Dendritic cell treated with granulocyte-macrophage colony-stimulating factor and Interleukin-4, amounts not matched to agents 40 ng/mL and 50 ng/mL, for 4 days (primary cell): ENCODE results near the gene ONECUT2.
A peak's percentile ranks its signal among the peaks of the same experiment; 100 is the strongest.

Source experiments
- H3K27ac Mint-ChIP-seq: one replicate; pipeline ENCODE4 v1.8.0; 2022; ENCODE audit warnings: mild to moderate bottlenecking, mixed read lengths
- H3K27me3 Mint-ChIP-seq: one replicate; pipeline ENCODE4 v1.8.0; 2022; ENCODE audit warnings: mild to moderate bottlenecking, mixed read lengths
- H3K36me3 Mint-ChIP-seq: one replicate; pipeline ENCODE4 v1.8.0; 2022; ENCODE audit warnings: low read depth, mixed read lengths
- H3K4me1 Mint-ChIP-seq: one replicate; pipeline ENCODE4 v1.8.0; 2022; ENCODE audit warnings: low read depth, mixed read lengths
- H3K4me3 Mint-ChIP-seq: one replicate; pipeline ENCODE4 v1.8.0; 2022; ENCODE audit warnings: mild to moderate bottlenecking, moderate library complexity, mixed read lengths
- H3K9me3 Mint-ChIP-seq: one replicate; pipeline ENCODE4 v1.8.0; 2022; ENCODE audit warnings: mixed read lengths
- intact Hi-C: fragments of 100-400 bp; cut with micrococcal nuclease; formaldehyde crosslinking; loops from one replicate; pipeline ENCODE4 v1.15.0; 2022

The ONECUT2 gene

GRCh38 chr18:57427429-57428201 lies 7.6 kb upstream of the ONECUT2 start:
- intact Hi-C loops, result no loop called here
- H3K27ac Mint-ChIP-seq, result peak overlapping the region; percentile 46
- H3K4me3 Mint-ChIP-seq, result peak overlapping the region; percentile 67
- peaks cover 28% of the 10 kb centered on the region for H3K4me1 Mint-ChIP-seq
- H3K27me3 Mint-ChIP-seq, result peaks cover 82% of the 10 kb centered on the region
- H3K36me3 Mint-ChIP-seq, result peaks cover 11% of the 10 kb centered on the region
- H3K9me3 Mint-ChIP-seq, result no peaks in the 10 kb centered on the region

GRCh38 chr18:57428221-57429150 lies 6.7 kb upstream of the ONECUT2 start:
- Mint-ChIP-seq H3K4me3 (peak overlapping the region; percentile 40), H3K36me3 (peaks cover 11% of the 10 kb centered on the region), H3K4me1 (peaks cover 28% of the 10 kb centered on the region), H3K9me3 (no peaks in the 10 kb centered on the region), H3K27ac (peak overlapping the region; percentile 46), H3K27me3 (peaks cover 89% of the 10 kb centered on the region)
- intact Hi-C loops, result no loop called here

- H3K27me3 Mint-ChIP-seq, result peaks cover 93% of the 10 kb centered on the region
- peak overlapping the region; percentile 55 for H3K4me3 Mint-ChIP-seq
- peaks cover 33% of the 10 kb centered on the region for H3K4me1 Mint-ChIP-seq
- intact Hi-C loops, result no loop called here
- no peaks in the 10 kb centered on the region for H3K9me3 Mint-ChIP-seq
- peaks cover 11% of the 10 kb centered on the region for H3K36me3 Mint-ChIP-seq
- H3K27ac Mint-ChIP-seq, result no peak overlapping the region
Observed at GRCh38 chr18:57429167-57430078, 5.8 kb upstream of the ONECUT2 start.

GRCh38 chr18:57430079-57431001 lies 4.8 kb upstream of the ONECUT2 start:
- peaks cover 93% of the 10 kb centered on the region for H3K27me3 Mint-ChIP-seq
- H3K36me3 Mint-ChIP-seq, result peaks cover 11% of the 10 kb centered on the region
- no peak overlapping the region for H3K27ac Mint-ChIP-seq
- intact Hi-C loops, result no loop called here
- no peaks in the 10 kb centered on the region for H3K9me3 Mint-ChIP-seq
- H3K4me3 Mint-ChIP-seq, result peak overlapping the region; percentile 55
- peaks cover 41% of the 10 kb centered on the region for H3K4me1 Mint-ChIP-seq

GRCh38 chr18:57431002-57431382 lies 4.2 kb upstream of the ONECUT2 start:
- Mint-ChIP-seq H3K36me3 (peaks cover 11% of the 10 kb centered on the region), H3K4me1 (peaks cover 44% of the 10 kb centered on the region), H3K27me3 (peaks cover 89% of the 10 kb centered on the region), H3K9me3 (no peaks in the 10 kb centered on the region), H3K27ac (no peak overlapping the region), H3K4me3 (no peak overlapping the region)
- intact Hi-C loops, result no loop called here

GRCh38 chr18:57431467-57432080 lies 3.6 kb upstream of the ONECUT2 start:
- peaks cover 89% of the 10 kb centered on the region for H3K27me3 Mint-ChIP-seq
- H3K4me1 Mint-ChIP-seq, result peaks cover 50% of the 10 kb centered on the region
- intact Hi-C loops, result no loop called here
- no peak overlapping the region for H3K27ac Mint-ChIP-seq
- H3K36me3 Mint-ChIP-seq, result peaks cover 11% of the 10 kb centered on the region
- no peak overlapping the region for H3K4me3 Mint-ChIP-seq
- H3K9me3 Mint-ChIP-seq, result no peaks in the 10 kb centered on the region

GRCh38 chr18:57432140-57432539 lies 3.0 kb upstream of the ONECUT2 start:
- intact Hi-C loops, result no loop called here
- Mint-ChIP-seq H3K4me1 (peaks cover 56% of the 10 kb centered on the region), H3K27ac (no peak overlapping the region), H3K27me3 (peaks cover 91% of the 10 kb centered on the region), H3K9me3 (no peaks in the 10 kb centered on the region), H3K36me3 (peaks cover 11% of the 10 kb centered on the region), H3K4me3 (no peak overlapping the region)

- Mint-ChIP-seq H3K4me1 (peaks cover 56% of the 10 kb centered on the region), H3K9me3 (no peaks in the 10 kb centered on the region), H3K4me3 (no peak overlapping the region), H3K27me3 (peaks cover 93% of the 10 kb centered on the region), H3K36me3 (peaks cover 9% of the 10 kb centered on the region), H3K27ac (no peak overlapping the region)
- intact Hi-C loops, result no loop called here
Observed at GRCh38 chr18:57432751-57433400, 2.3 kb upstream of the ONECUT2 start.

GRCh38 chr18:57433482-57433881 lies 1.7 kb upstream of the ONECUT2 start:
- Mint-ChIP-seq H3K27me3 (peaks cover 93% of the 10 kb centered on the region), H3K4me3 (no peak overlapping the region), H3K9me3 (no peaks in the 10 kb centered on the region), H3K4me1 (peaks cover 56% of the 10 kb centered on the region), H3K36me3 (peaks cover 6% of the 10 kb centered on the region), H3K27ac (no peak overlapping the region)
- intact Hi-C loops, result no loop called here

GRCh38 chr18:57433934-57434535 lies 1.1 kb upstream of the ONECUT2 start:
- peaks cover 62% of the 10 kb centered on the region for H3K4me1 Mint-ChIP-seq

GRCh38 chr18:57435846-57436190 lies 644 bp downstream of the ONECUT2 start:
- Mint-ChIP-seq H3K36me3 (no peaks in the 10 kb centered on the region), H3K4me1 (peaks cover 69% of the 10 kb centered on the region), H3K9me3 (no peaks in the 10 kb centered on the region), H3K27me3 (peaks cover 94% of the 10 kb centered on the region), H3K4me3 (peak overlapping the region; percentile 64), H3K27ac (no peak overlapping the region)
- intact Hi-C loops, result no loop called here

More at GRCh38 chr18:57433934-57434535, 1.1 kb upstream of the ONECUT2 start:
- intact Hi-C loops, result no loop called here
- Mint-ChIP-seq H3K27me3 (peaks cover 94% of the 10 kb centered on the region), H3K9me3 (no peaks in the 10 kb centered on the region), H3K36me3 (peaks cover 2% of the 10 kb centered on the region), H3K27ac (no peak overlapping the region), H3K4me3 (peak overlapping the region; percentile 67)
